ENCODE measurements around the gene KTN1.

Gene KTN1

GRCh38 chr14:55568618-55569017, 11.4 kb upstream of the KTN1 start:
- Histone ChIP-seq H3K36me3 (ENCODE audit: control insufficient read depth, insufficient read depth, low read length) (no peaks in the 10 kb centered on the region), H3K4me3 (replicated peaks; ENCODE audit: low read depth, low read length) (no peak overlapping the region), H3K27me3 (replicated peaks; ENCODE audit: control insufficient read depth, insufficient read depth, low read length) (no peaks in the 10 kb centered on the region)
- TF ChIP-seq, protein P1, sequence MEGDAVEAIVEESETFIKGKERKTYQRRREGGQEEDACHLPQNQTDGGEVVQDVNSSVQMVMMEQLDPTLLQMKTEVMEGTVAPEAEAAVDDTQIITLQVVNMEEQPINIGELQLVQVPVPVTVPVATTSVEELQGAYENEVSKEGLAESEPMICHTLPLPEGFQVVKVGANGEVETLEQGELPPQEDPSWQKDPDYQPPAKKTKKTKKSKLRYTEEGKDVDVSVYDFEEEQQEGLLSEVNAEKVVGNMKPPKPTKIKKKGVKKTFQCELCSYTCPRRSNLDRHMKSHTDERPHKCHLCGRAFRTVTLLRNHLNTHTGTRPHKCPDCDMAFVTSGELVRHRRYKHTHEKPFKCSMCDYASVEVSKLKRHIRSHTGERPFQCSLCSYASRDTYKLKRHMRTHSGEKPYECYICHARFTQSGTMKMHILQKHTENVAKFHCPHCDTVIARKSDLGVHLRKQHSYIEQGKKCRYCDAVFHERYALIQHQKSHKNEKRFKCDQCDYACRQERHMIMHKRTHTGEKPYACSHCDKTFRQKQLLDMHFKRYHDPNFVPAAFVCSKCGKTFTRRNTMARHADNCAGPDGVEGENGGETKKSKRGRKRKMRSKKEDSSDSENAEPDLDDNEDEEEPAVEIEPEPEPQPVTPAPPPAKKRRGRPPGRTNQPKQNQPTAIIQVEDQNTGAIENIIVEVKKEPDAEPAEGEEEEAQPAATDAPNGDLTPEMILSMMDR (IDR thresholded peaks at IDR 0.05; ENCODE audit: insufficient read depth, low read length, poor library complexity, severe bottlenecking): no peak
- DNase-seq (ENCODE audit: extremely low read depth, insufficient read length): no peak

DNA sequence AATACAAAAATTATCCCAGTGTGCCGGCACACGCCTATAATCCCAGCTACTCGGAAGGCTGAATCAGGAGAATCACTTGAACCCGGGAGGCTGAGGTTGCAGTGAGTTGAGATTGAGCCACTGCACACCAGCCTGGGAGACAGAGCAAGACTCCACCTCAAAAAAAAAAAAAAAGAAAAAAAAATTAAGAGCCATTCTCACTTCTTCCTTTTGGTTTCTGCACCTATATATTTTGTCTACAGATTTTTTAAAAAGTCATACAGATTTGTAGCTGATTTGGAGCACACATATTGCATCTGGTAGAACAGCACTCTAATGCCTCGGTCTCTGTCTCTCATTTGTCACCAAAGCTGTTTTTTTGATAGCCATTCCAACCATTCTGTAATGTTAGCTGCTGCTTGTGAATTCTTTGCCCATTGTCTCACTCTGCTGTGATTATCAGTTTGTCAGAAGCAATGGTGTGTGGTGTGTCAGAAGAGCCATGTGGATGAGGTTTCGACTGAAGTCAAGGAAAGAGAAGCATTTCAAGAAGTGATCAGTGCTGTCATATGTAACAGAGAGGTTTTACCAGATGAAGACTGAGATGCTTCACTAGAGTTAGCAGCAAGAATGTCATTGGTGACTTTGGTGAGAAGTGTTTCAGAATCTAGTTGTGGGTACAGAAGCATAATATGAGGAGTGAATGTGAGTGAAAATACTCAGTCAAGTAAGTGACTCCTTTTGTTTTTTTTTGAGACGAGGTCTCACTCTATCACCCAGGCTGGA, 8.7 kb upstream of the KTN1 start:
- H3K27me3 ChIP-seq (replicated peaks; ENCODE audit: control insufficient read depth, insufficient read depth, low read length): no peaks in the 10 kb centered on the region
- no peak for DNase-seq (ENCODE audit: extremely low read depth, insufficient read length)
- H3K36me3 ChIP-seq (ENCODE audit: control insufficient read depth, insufficient read depth, low read length): no peaks in the 10 kb centered on the region
- H3K4me3 ChIP-seq (replicated peaks; ENCODE audit: low read depth, low read length): no peak overlapping the region
- TF ChIP-seq, protein P1 (IDR thresholded peaks at IDR 0.05; ENCODE audit: insufficient read depth, low read length, poor library complexity, severe bottlenecking): no peak

- no peaks in the 10 kb centered on the region for H3K36me3 ChIP-seq (ENCODE audit: control insufficient read depth, insufficient read depth, low read length)
- H3K4me3 ChIP-seq (replicated peaks; ENCODE audit: low read depth, low read length): no peak overlapping the region
- no peak for DNase-seq (ENCODE audit: extremely low read depth, insufficient read length)
- no peaks in the 10 kb centered on the region for H3K27me3 ChIP-seq (replicated peaks; ENCODE audit: control insufficient read depth, insufficient read depth, low read length)
- TF ChIP-seq, protein P1 (IDR thresholded peaks at IDR 0.05; ENCODE audit: insufficient read depth, low read length, poor library complexity, severe bottlenecking): no peak
Observed at GRCh38 chr14:55572578-55572977, 7.4 kb upstream of the KTN1 start.

GRCh38 chr14:55574988-55575387, 5.0 kb upstream of the KTN1 start:
- H3K27me3 ChIP-seq (replicated peaks; ENCODE audit: control insufficient read depth, insufficient read depth, low read length): no peaks in the 10 kb centered on the region
- TF ChIP-seq, protein P1 (IDR thresholded peaks at IDR 0.05; ENCODE audit: insufficient read depth, low read length, poor library complexity, severe bottlenecking): no peak
- H3K36me3 ChIP-seq (ENCODE audit: control insufficient read depth, insufficient read depth, low read length): no peaks in the 10 kb centered on the region
- no peak overlapping the region for H3K4me3 ChIP-seq (replicated peaks; ENCODE audit: low read depth, low read length)
- no peak for DNase-seq (ENCODE audit: extremely low read depth, insufficient read length)

DNA sequence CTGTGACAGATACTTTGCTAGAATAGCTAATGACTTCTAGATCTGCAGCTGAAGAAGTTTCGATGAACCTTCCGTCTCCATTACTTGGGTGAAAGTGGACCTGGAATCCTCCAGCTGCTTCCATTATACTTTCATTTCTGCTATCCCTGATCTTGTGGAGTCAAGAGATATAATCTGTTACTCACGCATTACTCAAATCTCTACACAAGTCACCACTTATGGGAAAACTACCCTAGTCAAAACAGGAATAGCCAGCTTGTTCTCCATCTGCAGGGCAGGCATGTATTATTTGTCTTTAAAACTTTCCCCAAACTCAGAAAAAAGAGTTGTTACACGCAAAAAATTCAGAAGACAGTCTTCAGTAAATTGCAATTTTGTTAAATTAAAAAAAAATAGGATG, 2.8 kb upstream of the KTN1 start:
- no peaks in the 10 kb centered on the region for H3K27me3 ChIP-seq (replicated peaks; ENCODE audit: control insufficient read depth, insufficient read depth, low read length)
- H3K4me3 ChIP-seq (replicated peaks; ENCODE audit: low read depth, low read length): no peak overlapping the region
- TF ChIP-seq, protein P1 (IDR thresholded peaks at IDR 0.05; ENCODE audit: insufficient read depth, low read length, poor library complexity, severe bottlenecking): no peak
- peak; percentile 22 for DNase-seq (ENCODE audit: extremely low read depth, insufficient read length)
- no peaks in the 10 kb centered on the region for H3K36me3 ChIP-seq (ENCODE audit: control insufficient read depth, insufficient read depth, low read length)
